CD4-positive, alpha-beta T cell (primary cell): ENCODE data around the gene ZFPL1. TPM values are rescaled to one million over a fixed set of nuclear protein-coding genes. Genes with fewer than 3 reads are reported as not detected.

ENCODE experiments used
- ATAC-seq: fragments of 200-7000 bp; cut with Tn5 transposase; one replicate; pipeline ENCODE4 v1.10.0; 2022; ENCODE audit warnings: mild to moderate bottlenecking; ENCODE audit not compliant: poor library complexity
- CTCF ChIA-PET: fragments of 350-600 bp; sonication (Branson Sonifier 250); formaldehyde crosslinking; loops from one replicate; lab custom pipeline; 2021; ENCODE audit warnings: antibody characterized with exemption, inconsistent platforms; lab: Charles Lee
- POLR2A ChIA-PET: fragments of 350-600 bp; sonication (Branson Sonifier 250); formaldehyde crosslinking; loops from one replicate; lab custom pipeline; 2021; ENCODE audit warnings: antibody characterized with exemption, inconsistent platforms; lab: Charles Lee
- DNase-seq, 14 experiments: peaks; one replicate each; pipeline ENCODE4 v3.0.0-alpha.2; 2013 to 2020; ENCODE audit warnings: mixed read lengths in 2 of 14
- H3K27ac ChIP-seq, 2 donors: one replicate each; pipeline versions ENCODE4 v1.5.1 to v1.7.0; 2013; ENCODE audit warnings: low read length in 2 of 2, low read depth in 1 of 2, mild to moderate bottlenecking in 1 of 2
- H3K27me3 ChIP-seq, 2 experiments: 1 replicate in 1 of 2; 2 replicates in 1 of 2; pipeline versions ENCODE4 v1.6.1 to v1.7.0; 2013; ENCODE audit warnings: low read length in 2 of 2, control low read depth in 1 of 2, mild to moderate bottlenecking in 1 of 2, moderate library complexity in 1 of 2; ENCODE audit not compliant: insufficient read depth in 2 of 2, control insufficient read depth in 1 of 2
- H3K36me3 ChIP-seq: one replicate; pipeline ENCODE4 v1.6.1; 2013; ENCODE audit warnings: low read length, control low read depth; ENCODE audit not compliant: insufficient read depth
- H3K4me1 ChIP-seq: one replicate; pipeline ENCODE4 v1.6.1; 2013; ENCODE audit warnings: low read length, control low read depth; ENCODE audit not compliant: insufficient read depth
- H3K4me3 ChIP-seq: one replicate; pipeline ENCODE4 v1.5.1; 2013; ENCODE audit warnings: mild to moderate bottlenecking, low read length, moderate library complexity
- H3K9me3 ChIP-seq, 2 experiments: 1 replicate in 1 of 2; 2 replicates in 1 of 2; pipeline versions ENCODE4 v1.6.1 to v1.7.0; 2013; ENCODE audit warnings: low read length in 2 of 2, mild to moderate bottlenecking in 2 of 2, control low read depth in 1 of 2, moderate library complexity in 1 of 2; ENCODE audit not compliant: control insufficient read depth in 1 of 2, insufficient read depth in 1 of 2
- H3K27ac Mint-ChIP-seq: one replicate; pipeline ENCODE4 v1.8.0; 2020; ENCODE audit warnings: mixed read lengths
- H3K27me3 Mint-ChIP-seq: one replicate; pipeline ENCODE4 v1.8.0; 2021; ENCODE audit warnings: mixed read lengths
- H3K36me3 Mint-ChIP-seq: one replicate; pipeline ENCODE4 v1.8.0; 2021; ENCODE audit warnings: low read depth, mixed read lengths
- H3K4me1 Mint-ChIP-seq: one replicate; pipeline ENCODE4 v1.8.0; 2021; ENCODE audit warnings: low read depth, mixed read lengths
- H3K4me3 Mint-ChIP-seq: one replicate; pipeline ENCODE4 v1.8.0; 2020; ENCODE audit warnings: mild to moderate bottlenecking, mixed read lengths
- H3K9me3 Mint-ChIP-seq: one replicate; pipeline ENCODE4 v1.8.0; 2020; ENCODE audit warnings: mixed read lengths
- CTCF ChIP-seq: fragments of 200-600 bp; IDR thresholded peaks from one replicate; pipeline ENCODE4 v1.8.0; 2022; ENCODE audit warnings: antibody characterized with exemption, mild to moderate bottlenecking
- intact Hi-C, 2 experiments: fragments of 100-400 bp; cut with DNase I in 1 of 2; cut with micrococcal nuclease in 1 of 2; formaldehyde crosslinking; loops; one replicate each; pipeline versions ENCODE4 v1.15.1 to v1.9.0; 2023 to 2025; cut with DNase I, micrococcal nuclease
- total RNA-seq, 174 experiments: library from RNA in 2 of 174; stranded (reverse) in 2 of 174; gene quantifications; one replicate each; pipeline ENCODE4 v1.2.3 and lab custom pipeline; 2021 to 2026

ZFPL1 gene
- total RNA-seq, 2 experiments from 2014 or later, result 46.2 to 47.7 TPM

- no peak for TF ChIP-seq CTCF
- CTCF ChIA-PET, result no interaction called here
- intact Hi-C loops, result no loop called here
- no peak for ATAC-seq
- no peak overlapping the region for H3K27ac Mint-ChIP-seq
- no peak overlapping the region for H3K4me3 ChIP-seq
- H3K27me3 ChIP-seq, result no peaks in the 10 kb centered on the region
- H3K9me3 ChIP-seq, result no peaks in the 10 kb centered on the region
- POLR2A ChIA-PET, result no interaction called here
- no peak for DNase-seq
- peaks cover 15% of the 10 kb centered on the region for H3K36me3 Mint-ChIP-seq
- H3K4me3 Mint-ChIP-seq, result no peak overlapping the region
- peaks cover 38% of the 10 kb centered on the region for H3K4me1 ChIP-seq
- peaks cover 8% of the 10 kb centered on the region for H3K36me3 ChIP-seq
- no peak overlapping the region for H3K27ac ChIP-seq
- H3K9me3 Mint-ChIP-seq, result no peaks in the 10 kb centered on the region
- H3K4me1 Mint-ChIP-seq, result peaks cover 35% of the 10 kb centered on the region
- no peaks in the 10 kb centered on the region for H3K27me3 Mint-ChIP-seq
Measured at GRCh38 chr11:65045728-65046127, 38.3 kb upstream of the ZFPL1 start.

- CTCF ChIA-PET, result no interaction called here
- POLR2A ChIA-PET, result interaction anchor here (1.3 kb wide), 1 partner anchor 74 kb away, joined by 4 read pairs; the partner anchor contains the start of genes FAU and MRPL49
- Histone ChIP-seq H3K27me3 (no peaks in the 10 kb centered on the region), H3K36me3 (peaks cover 8% of the 10 kb centered on the region), H3K4me1 (peaks cover 25% of the 10 kb centered on the region), H3K27ac (no peak overlapping the region), H3K9me3 (no peaks in the 10 kb centered on the region), H3K4me3 (peak overlapping the region; percentile 63)
- peak; percentile 62 for ATAC-seq
- peaks cover 13% of the 10 kb centered on the region for H3K36me3 Mint-ChIP-seq
- peaks cover 24% of the 10 kb centered on the region for H3K4me1 Mint-ChIP-seq
- peak overlapping the region; percentile 82 for H3K27ac Mint-ChIP-seq
- no peak for TF ChIP-seq CTCF
- intact Hi-C loops, result no loop called here
- DNase-seq, result peak in 8 of 14 experiments; percentile 12 to 46 (median 24)
- H3K27me3 Mint-ChIP-seq, result no peaks in the 10 kb centered on the region
- no peaks in the 10 kb centered on the region for H3K9me3 Mint-ChIP-seq
- peak overlapping the region; percentile 91 for H3K4me3 Mint-ChIP-seq
Measured at GRCh38 chr11:65047581-65048422, 36.2 kb upstream of the ZFPL1 start.

GRCh38 chr11:65051398-65051858 lies 32.6 kb upstream of the ZFPL1 start:
- no peak for TF ChIP-seq CTCF
- H3K36me3 Mint-ChIP-seq, result peaks cover 1% of the 10 kb centered on the region

More at GRCh38 chr11:65051398-65051858, 32.6 kb upstream of the ZFPL1 start:
- no peaks in the 10 kb centered on the region for H3K36me3 ChIP-seq
- Mint-ChIP-seq H3K27me3 (no peaks in the 10 kb centered on the region), H3K4me3 (no peak overlapping the region), H3K27ac (no peak overlapping the region), H3K4me1 (peaks cover 32% of the 10 kb centered on the region), H3K9me3 (no peaks in the 10 kb centered on the region)
- H3K4me3 ChIP-seq, result no peak overlapping the region
- H3K9me3 ChIP-seq, result no peaks in the 10 kb centered on the region
- CTCF ChIA-PET, result interaction anchor here (0.6 to 1.0 kb wide), 2 partner anchors 13 to 37 kb away, joined by 3 to 4 read pairs; partner anchors contain the start of gene ARL2
- POLR2A ChIA-PET, result no interaction called here
- no peak overlapping the region for H3K27ac ChIP-seq
- intact Hi-C loops, result no loop called here
- H3K27me3 ChIP-seq, result no peaks in the 10 kb centered on the region
- H3K4me1 ChIP-seq, result peaks cover 34% of the 10 kb centered on the region
- ATAC-seq (no peak), DNase-seq (no peak)
